ENCODE results near the gene ARID3C.

Gene ARID3C

DNA sequence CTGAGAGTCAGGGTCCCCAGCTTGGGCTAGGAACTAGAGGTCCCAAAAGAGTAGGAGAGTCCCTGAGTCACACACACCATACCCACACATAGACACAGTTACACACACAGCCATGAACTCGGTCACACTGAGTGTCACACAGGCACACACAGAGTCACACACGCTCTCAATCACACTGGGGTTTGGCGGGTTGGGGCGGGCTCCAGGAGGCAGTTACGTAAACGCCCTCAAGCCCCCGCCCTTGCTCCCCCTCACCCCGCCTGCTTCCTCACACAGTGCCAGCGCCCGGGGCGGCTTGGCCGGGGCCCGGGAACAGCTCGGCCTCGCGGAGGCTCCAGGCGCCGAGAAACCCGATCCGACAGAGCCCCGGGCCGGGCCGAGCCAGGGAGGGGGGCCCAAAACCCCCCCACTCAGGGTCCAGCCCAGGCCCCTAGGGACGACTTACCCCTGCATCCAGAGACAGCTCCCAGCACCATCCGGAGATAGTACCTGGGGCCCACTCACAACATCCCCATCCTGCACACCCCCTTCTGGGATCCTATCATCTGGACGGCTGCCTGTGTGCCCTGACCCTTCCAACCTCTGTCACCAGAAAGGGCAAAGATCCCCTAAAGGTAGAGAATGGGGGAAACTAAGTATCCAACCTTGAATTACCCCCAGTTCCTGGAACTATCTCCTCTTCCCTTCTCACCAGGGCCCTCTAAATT is 35.8 kb downstream of the ARID3C start:
- DNase-seq = no peak

DNA sequence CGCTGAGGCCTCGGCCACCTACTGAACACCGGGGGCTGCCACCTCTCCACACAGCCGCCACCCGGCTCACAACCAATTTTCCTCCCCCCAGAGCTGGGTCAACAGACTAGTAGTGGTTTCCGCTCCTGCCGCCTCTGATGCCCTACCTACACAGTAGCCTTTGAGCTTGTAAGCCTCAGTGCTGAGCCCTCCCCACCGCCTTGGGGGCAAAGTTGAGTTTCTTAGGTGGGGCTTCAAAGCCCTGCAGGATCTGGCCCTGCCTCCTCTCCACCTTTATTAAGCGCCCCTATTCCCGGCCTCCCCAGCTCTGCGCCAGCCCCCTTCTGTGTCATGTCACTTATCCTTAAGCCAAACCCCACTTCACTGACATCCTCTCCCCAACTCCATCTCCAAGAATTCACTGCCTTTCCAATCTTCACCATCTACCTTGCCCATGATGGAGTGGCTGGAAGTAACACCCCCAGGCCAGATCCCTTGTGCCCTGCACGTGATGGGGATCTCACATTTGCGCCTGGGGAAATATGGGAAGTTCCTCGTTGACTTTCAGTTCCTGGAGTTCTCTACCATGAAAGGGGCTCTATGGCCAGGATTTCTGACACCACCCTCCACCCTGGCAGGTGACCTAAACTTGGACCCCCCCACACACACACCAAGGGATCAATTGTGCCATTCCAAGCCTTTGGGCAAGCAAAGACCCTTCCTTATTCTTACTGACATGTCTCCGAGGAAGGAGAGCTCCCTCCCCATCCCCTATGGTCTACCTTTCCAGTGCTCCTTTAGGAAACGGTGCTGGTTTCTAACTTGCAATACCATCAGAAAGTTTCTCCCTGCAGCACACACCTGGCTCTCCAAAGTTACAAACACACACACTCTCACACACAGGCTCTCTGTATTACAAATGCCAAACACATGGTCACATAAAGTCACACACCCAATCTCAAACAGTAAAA is 36.7 kb downstream of the ARID3C start:
- DNase-seq = no peak

DNA sequence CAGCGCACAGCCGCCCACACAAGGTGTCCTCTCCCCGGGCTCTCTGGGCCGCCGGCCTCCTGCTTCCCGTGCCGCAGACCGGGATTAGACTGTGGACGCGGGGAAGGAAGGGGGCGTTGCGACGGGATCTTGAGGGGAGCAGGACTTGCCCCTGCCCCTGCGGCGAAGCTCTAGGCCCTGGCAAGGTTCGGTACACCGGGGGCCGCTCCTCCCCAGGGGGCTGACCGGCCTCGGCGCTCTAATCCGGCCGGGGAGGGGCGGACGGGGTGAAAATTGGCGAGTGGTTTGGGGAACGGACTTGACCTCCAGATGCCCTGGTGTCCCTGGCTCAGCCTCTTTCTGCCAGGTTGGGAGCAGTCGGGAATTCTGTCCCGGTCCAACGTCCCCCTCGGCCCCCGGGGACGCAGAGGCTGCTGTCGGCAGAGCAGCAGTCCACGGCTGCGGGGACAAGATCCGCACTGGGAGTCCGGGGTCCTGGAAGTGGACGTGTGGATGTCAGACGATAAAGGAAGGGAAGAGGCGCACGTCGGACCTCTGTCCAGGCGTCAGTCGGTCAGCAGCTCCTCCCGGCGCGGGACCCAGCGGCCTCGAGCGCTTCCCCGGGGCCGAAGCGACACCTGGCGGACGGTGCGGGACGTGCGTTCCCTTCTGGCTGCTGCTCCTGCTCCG is 37.5 kb downstream of the ARID3C start:
- DNase-seq = peak; percentile 67

DNA sequence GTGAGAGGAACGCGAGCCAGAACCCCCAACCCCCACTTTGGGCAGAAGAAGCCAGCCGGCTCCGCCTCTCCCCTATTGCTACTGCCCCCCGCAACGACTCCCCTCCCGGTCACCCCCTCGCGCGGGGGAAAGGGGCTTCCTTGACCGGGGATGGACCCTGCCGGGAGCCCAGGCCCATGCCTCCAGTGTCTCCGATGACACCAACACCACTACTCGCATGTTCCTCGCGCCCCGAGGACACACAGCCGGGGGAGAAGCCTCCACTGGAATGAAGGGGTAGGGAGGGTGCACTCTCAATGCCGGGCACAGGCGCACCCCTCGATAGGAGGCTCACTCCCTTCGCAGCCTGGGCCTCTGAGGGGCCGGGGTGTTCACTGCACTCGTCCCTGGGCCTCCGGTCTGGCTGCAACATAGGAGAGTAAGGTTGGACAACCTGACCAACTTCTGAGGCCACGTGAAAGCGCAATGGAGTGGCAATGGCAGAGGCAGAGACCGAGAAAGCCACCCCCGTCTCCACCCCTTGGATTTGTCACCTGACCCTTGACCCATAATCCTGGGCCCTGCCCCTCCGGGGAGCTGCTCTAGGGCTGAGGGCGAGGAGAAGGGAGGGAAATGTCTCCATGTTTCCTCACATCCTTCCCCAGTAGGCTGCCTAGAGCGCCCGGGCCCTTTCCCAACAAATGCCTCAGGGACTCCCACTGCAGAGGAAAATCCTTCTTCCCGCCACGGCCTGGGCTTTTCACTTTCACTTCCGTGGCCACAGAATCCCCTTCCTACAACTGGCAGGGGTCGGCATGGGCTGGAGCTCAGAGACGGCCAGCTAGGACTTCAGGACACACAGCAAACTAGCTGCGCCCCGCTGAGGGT is 38.3 kb downstream of the ARID3C start:
- DNase-seq = no peak

DNA sequence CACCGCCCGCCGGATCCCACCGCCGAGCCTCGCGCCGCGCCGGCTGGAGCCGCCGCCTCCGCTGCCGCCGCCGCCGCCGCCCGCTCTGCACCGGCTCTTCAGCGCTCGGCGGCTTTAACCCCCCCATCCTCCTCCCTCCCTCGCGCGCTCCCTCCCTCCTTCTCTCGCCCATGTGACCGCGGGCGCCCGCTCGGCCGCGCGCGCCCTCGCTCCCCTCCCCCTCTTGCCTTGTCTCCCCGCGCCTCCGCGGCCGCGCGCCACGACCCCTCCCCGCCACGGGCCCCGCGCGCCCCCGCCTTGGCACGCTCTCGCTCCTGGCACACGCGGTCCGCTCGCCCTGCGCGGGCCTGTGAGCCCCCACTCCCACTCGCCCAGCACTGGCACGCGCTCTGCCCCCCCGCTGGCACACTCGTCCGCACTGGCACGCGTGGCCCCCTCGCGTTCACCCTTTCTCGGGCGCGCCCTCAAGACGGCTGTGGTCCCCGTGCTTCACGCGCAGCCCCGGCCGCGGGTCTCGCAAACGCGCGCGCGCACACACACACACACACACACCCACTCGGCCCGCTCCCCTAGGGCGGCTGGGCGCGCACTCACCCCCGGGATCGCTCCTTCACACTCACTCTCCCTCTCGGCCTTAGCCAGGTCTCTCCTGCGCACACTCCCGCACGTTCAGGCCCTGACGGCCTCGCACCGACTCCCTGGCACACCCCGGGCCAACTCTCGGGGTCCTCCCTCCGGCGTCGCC is 39.1 kb downstream of the ARID3C start, which contains the start of gene CNTFR:
TSS of gene CNTFR (minus strand) at position 89 of the 745 bp plus-strand sequence. CDS start 20,743 bp downstream, outside the sequence.
- DNase-seq = no peak

DNA sequence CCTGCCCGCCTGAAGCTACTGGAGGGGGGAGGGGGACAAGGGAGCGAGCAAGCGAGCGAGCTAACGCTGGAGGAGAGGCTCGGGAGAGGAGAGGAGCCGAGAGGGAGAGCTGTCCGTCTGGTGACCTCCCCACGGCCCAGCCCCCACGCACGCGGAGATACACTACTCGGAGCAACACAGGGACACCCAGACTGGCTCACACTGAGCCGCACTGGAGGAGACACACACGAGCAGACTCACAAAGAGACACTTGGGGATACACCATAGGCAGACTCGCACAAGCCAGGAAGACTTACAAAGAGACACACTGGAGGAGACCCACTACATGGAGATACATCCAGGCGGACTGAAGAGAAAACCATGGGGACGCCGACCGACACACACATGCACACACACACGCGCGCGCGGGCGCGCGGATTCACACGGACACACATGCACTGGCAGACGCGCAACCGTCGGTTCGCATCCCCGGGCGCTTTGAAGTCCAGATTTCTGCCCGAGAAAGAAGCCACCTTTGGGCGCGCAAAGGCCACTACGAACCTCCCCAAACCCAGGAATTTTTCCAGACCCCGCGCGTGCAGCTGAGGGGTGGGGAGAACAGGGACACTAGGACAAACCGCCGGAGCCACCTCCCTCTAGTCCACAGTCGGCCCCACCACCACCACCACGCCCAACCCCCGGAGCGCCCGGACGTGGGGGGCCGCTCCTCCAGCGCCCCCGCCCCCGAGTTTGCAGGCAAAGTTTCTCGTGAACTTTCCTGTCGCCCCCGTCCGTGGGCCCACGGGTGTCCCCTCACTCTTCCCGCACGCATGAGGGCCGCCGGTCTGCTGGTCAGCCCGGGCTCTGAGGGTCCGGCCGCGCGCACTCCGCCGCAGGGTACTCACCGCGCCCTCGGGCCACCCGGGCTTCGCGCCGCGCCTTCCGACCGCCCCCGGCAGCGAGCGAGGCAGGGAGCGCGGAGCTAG is 39.9 kb downstream of the ARID3C start:
- no peak for DNase-seq

DNA sequence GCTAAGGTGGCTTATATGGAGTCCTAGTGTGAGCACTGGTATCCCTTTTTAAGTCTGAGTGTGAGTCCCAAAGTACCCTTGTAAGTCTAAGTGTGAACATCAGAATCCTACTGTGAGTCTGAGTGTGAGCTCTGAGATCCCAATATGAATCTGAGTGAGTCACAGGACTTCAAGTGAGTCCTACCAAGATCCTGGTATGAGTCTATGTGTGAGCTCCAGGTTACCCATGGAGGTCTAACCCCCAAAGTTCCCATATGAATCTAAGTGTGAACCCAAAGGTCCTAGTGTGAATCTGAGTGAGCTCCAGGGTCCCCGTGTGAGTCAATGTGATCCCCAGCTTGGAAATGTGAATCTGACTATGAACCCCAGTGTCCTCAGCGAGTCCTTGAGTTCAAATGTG is 41.6 kb downstream of the ARID3C start:
- DNase-seq = no peak

DNA sequence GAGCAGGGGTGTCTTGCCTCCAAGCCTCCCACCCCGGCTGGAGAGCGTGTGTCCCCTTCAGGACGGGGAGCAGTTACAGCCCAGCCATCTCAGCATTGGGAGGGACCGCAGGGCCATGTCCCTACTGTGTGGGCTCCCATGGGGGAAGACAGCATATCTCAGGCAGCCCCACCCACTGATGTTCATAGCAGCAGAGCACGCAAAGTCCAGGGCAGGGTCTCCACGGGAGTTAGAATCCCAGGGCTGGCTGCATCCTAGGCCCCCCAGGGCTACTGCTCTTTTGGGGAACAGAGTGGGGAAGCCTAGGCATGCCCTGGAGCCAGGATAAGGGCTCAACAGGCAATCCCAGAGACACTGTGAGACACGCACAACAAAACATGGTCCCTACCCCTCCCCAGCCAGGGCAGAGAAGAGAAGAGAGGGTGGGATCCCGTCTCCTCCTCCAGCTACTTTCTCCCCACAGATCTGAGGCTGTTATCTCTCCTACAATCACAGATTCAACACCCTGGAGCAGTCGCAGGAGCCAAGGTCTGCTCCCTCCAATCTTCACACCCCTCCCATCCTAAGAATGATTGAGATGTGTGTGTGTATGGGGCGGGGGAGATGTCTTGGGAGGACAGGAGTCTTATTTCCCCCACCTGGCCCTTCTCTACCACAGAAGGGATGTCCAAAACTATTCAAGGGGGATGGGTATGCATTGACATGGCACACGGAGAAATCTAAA is 42.8 kb downstream of the ARID3C start:
- no peak for DNase-seq

DNA sequence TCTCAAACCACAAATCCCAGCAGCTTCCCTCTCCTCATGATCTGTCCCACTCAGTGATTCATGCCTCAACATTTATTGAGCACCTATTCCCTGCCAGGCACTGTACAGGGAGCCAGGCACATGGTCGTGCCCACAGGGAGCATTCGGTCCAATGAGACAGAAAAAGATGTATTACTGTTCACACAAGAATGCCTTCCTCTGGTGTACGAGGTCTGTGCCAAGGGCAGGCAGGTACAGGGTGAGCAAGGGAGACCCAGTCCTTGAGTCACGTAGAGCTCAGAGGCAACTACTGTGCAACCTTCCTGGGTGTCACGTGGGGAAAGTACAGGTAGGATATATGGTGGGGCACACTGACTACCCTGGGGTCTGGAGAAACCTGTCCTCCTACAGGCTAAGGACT is 43.9 kb downstream of the ARID3C start:
- DNase-seq = no peak

DNA sequence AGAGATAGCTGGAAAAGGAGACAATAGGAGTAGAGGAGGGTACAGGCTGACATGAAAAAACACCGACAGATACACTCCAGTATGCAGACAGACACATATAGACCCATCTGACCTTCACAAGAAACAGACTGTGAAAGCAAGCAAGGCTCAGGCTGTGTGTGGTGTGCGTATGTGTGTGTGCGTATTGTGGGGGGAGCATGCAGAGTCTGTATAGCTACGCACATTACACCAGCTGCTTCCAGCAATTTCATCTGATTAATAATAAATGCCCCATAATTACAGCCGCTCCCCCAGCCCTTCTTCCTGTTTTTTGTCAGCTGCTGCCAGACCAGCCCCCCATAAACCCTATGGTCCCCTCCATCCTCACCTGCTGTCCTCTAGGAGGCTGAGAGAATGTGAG is 46.1 kb downstream of the ARID3C start:
- no peak for DNase-seq

DNA sequence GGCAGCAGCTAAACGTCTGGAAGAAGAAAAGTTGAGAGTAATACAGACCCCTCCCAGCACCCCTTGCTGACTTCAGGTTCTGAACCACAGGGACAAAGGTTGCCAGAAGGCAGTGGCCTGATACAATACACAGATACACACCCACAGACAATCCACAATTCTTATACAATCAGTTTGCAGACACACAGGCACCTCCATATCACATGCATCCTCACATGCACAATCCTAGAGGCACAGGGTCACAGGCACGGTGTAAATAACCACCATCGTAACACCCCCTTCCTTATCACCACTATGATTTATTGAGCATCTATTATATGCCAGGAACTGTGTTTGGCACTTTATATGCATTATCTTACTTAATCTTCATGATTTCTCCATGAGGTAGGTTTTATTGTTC is 47.5 kb downstream of the ARID3C start:
- no peak for DNase-seq

DNA sequence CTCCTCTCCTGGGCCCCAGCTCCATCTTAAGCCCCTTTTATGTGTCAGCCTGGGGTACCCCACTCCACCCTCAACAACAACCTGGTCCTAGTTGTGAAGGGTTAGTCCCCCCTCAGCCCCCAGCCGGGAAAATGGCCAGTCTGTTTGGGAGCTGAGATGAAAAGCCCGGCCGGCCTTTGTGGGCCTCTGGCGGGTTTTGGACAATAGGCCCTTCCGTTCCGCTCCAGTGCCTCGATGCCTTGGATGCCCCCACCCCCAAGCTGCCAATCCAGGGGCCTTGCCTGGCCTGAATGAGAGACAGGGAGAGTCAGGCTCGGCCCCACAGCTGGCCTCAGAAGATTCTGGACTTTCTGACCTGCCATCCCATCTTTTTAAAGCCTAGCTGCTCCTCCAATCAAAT is 48.5 kb downstream of the ARID3C start:
- DNase-seq = no peak

DNA sequence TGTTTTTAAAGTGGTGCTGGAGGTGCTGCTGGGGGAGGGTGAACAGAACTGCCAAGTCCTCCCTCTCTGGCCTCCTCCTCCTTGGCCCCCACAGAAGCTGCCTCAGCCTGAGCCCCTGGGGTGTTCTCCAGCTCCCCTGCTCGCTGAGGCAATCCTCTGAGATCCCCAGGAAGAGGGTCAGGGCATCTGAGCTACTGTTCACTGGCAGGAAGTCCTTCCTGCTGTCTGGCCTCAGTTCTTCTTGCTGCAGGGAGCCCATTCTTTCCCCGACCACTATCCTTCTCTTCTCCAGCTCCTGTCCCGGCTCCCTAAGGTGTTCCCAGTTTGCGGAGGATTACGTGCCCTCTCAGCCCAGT is 49.1 kb downstream of the ARID3C start:
- no peak for DNase-seq

DNA sequence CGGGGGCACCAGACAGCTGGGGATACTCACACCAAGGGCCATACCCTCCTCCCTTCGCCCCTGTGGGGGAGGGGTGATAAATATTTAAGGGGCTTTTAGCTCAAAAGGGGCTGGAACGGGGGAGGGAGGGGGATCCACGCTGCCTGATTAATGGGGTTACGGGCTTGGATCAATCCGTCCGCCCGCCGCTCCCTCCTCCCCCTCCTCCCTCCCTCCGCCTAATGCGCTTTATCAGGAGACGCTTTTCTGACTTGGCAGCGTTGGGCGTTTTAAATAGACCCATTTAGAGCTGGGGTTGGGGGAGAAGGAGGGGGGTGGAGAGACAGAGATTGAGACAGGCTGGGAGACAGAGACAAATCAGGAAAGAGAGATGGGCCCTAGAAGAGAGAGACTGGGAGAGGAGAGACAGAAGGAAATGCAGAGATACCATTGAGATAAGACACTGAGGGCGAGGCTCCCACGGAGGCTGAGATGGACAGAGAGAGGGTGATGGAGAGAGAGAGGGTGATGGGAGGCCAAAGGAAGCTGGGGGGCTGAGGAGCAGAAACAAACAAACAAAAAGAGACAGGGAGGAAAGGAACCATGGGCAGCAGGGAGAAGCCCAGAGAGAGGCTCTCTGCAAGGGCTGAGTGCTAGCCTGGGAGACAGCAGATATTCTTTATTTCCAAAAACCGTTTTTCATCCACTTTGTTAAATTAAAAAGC is 49.6 kb downstream of the ARID3C start:
- DNase-seq = no peak

DNA sequence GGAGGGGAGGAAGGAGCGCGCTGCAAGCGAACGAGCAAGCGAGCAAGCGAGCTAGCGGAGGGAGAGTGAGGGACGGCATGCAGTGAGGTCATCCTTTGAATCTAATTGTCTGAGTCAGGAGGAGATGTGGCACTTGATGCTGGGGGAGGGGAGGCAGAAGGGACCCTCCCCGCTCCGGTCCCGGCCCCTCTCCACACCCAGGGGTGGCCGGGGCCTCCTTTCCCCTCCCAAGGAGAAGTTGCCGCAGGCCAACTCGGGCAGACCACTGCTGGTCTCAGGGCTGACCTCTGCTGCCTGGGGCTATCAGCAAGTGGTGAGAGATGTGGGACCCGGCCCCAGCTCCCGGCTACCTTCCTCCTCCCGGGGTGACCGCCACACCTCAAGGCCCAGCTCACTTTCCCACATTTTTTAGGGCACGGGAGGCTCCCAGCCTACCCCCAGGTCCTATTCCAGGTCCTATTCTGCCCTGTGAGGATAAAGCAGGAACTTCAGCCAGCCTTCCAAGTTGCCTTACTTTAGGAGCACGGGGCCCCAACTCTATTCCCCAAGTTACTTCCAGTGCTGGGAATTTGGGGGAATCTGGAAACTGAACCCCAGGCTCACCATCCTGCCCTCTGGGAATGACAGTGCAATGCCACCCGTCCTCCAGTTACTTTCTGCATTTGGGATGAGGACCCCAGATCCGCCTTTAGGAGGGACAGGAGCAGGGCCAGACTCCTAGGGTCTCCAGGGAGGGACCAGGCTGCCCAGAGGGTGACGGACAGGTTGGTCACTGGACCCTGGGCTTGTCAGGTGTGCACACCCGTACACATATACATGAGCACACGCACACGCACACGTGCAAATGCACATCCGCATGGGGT is 50.4 kb downstream of the ARID3C start:
- DNase-seq = no peak

DNA sequence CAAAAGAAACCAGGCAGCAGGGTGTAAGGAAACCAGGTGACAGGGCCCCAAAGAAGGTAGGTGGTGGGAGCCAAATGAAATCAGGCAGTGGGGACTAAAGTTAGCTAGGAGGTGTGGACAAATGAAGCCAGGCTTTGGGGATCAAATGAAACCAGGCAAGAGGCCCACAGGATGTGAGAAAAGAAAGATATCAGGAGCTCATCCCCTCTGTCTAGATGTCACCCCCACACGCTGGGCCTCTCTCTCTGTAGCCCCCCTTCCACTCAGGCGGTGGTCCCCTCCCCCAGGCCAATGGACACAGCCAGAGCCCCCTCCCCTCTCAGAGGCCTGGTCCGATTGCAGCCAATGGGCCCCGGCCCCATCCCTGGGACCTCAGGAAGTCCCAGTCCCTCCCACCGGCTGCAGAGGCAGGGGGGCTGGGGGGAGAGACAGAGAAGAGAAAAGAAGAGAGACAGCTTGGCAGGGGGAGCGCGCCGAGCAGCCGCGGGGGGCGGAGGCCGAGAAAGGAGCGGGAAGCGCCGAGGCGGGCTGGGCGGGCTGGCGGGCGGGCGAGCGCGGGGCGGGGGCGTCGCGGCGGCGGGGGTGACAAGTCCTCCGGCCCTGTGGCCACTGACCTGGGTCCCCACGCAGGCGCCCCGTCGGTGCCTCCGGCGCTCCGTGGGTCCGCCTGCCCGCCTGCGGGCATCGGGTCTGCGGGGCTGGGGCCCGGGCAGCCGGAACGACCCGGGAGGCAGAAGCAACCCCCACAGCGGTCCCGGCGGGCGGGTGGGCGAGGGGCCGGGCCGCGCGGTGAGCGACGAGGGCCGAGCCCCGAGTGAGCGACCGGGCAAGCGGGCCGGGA is 51.2 kb downstream of the ARID3C start:
- no peak for DNase-seq

Data from effector CD4-positive, alpha-beta T cell (primary cell).